ENCODE data around the gene GRIP2.

- TF ChIP-seq, protein P1, sequence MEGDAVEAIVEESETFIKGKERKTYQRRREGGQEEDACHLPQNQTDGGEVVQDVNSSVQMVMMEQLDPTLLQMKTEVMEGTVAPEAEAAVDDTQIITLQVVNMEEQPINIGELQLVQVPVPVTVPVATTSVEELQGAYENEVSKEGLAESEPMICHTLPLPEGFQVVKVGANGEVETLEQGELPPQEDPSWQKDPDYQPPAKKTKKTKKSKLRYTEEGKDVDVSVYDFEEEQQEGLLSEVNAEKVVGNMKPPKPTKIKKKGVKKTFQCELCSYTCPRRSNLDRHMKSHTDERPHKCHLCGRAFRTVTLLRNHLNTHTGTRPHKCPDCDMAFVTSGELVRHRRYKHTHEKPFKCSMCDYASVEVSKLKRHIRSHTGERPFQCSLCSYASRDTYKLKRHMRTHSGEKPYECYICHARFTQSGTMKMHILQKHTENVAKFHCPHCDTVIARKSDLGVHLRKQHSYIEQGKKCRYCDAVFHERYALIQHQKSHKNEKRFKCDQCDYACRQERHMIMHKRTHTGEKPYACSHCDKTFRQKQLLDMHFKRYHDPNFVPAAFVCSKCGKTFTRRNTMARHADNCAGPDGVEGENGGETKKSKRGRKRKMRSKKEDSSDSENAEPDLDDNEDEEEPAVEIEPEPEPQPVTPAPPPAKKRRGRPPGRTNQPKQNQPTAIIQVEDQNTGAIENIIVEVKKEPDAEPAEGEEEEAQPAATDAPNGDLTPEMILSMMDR (IDR thresholded peaks at IDR 0.05; ENCODE audit: insufficient read depth, low read depth, low read length): no peak
- TF ChIP-seq EZH2 (IDR thresholded peaks at IDR 0.05; ENCODE audit: insufficient read depth, low read length): no peak
These were observed 23.9 kb upstream of the GRIP2 start for GRCh38 chr3:14563946-14564539.

All from astrocyte (in vitro differentiated cells and primary cell).